ENCODE results near the gene ZFHX2. TPM values are rescaled to one million over a fixed set of nuclear protein-coding genes. Genes with fewer than 3 reads are reported as not detected.

The ZFHX2 gene
- polyA plus RNA-seq, 1 of the 3 experiments (the other 2 are of a cell fraction): 0.77 TPM

DNA sequence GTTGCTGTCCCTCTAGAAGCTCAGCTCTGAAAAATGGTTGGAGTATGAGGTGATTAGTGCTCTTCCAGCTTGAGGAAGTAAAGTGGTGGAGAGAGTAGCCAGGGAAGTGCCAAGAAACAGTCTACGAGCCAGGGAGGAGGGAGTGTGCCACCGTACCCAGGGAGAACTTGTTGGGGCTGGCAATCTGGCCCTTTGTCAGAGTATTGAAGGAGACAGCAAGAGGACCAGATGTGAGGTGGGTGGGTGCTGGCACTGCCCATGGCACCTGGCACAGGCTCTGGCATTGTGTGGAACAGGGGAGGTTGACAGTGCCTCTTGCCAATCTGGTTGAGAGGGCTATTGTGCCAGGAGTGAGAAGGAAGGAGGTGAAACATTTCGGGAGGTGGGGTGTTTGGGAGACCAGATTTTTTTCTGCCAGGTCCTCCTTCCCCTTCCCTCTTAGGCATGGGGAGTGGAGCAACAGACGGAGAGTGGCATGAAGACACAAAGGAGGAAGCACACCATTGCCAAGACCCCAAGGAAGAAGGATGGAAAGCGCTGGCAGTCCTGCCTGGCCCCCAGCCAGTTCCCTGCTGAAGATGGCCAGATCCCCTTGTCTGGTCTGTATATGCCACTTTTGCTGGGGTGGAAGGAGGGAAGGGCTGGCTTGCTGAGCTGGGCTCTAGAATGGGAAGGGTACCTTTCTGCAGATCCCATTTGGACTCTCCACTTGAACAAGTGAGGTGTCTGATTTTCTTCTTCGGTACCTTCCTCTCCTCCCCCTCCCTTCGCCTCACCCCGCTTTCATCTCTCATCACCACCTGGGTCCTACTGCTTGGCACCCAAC is 37.5 kb downstream of the ZFHX2 start:
- Histone ChIP-seq H3K9me2 (no peaks in the 10 kb centered on the region), H2AFZ (ENCODE audit: low read depth) (no peak overlapping the region), H3K4me1 (ENCODE audit: control insufficient read depth in 1 of 2, insufficient read depth in 2 of 2, low read depth in 1 of 2, low read length in 1 of 2) (peaks cover 0 to 34% of the 10 kb centered on the region in 2 experiments; a peak in 1 of 4 replicates), H3K79me2 (ENCODE audit: insufficient read depth) (no peaks in the 10 kb centered on the region), H3K36me3 (replicated peaks in 1 of 2; ENCODE audit: control insufficient read depth in 1 of 2, insufficient read depth in 2 of 2, low read length in 1 of 2) (no peaks in the 10 kb centered on the region), H4K20me1 (ENCODE audit: insufficient read depth) (no peaks in the 10 kb centered on the region), H3K27ac (ENCODE audit: low read depth in 2 of 2, low read length in 1 of 2) (peak overlapping the region in 1 of 2 experiments; percentile 7; a peak in 1 of 4 replicates), H3K27me3 (ENCODE audit: insufficient read depth) (no peaks in the 10 kb centered on the region), H3F3A (replicated peaks; ENCODE audit: insufficient read depth) (no peaks in the 10 kb centered on the region), H3K9me3 (no peaks in the 10 kb centered on the region), H3K4me2 (no peak overlapping the region), H3K9ac (no peak overlapping the region), H3K4me3 (ENCODE audit: low read depth in 2 of 2, low read length in 1 of 2) (no peak overlapping the region)
- ChIA-PET POLR2A (interaction anchor here (1.5 kb wide), 1 partner anchor 8 kb away, joined by 4 read pairs; no protein-coding TSS in a partner anchor), CTCF (interaction anchor here (1.0 to 3.6 kb wide), 8 partner anchors 9 to 46 kb away, joined by 3 to 14 read pairs (median 3); no protein-coding TSS in a partner anchor)
- TF ChIP-seq YY1 (IDR thresholded peaks at IDR 0.05; ENCODE audit: low read depth): no peak
- no peak for TF ChIP-seq MEF2A (IDR thresholded peaks at IDR 0.05; ENCODE audit: borderline replicate concordance, low read depth)
- no peak for TF ChIP-seq RFX5 (IDR thresholded peaks at IDR 0.05; ENCODE audit: low read length)
- TF ChIP-seq GABPA (IDR thresholded peaks at IDR 0.05; ENCODE audit: low read depth): no peak
- TF ChIP-seq, protein P1, sequence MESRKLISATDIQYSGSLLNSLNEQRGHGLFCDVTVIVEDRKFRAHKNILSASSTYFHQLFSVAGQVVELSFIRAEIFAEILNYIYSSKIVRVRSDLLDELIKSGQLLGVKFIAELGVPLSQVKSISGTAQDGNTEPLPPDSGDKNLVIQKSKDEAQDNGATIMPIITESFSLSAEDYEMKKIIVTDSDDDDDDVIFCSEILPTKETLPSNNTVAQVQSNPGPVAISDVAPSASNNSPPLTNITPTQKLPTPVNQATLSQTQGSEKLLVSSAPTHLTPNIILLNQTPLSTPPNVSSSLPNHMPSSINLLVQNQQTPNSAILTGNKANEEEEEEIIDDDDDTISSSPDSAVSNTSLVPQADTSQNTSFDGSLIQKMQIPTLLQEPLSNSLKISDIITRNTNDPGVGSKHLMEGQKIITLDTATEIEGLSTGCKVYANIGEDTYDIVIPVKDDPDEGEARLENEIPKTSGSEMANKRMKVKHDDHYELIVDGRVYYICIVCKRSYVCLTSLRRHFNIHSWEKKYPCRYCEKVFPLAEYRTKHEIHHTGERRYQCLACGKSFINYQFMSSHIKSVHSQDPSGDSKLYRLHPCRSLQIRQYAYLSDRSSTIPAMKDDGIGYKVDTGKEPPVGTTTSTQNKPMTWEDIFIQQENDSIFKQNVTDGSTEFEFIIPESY (IDR thresholded peaks at IDR 0.05; ENCODE audit: borderline replicate concordance, low read depth): no peak
- TF ChIP-seq TEAD4 (IDR thresholded peaks at IDR 0.05; ENCODE audit: borderline replicate concordance, insufficient read depth): no peak
- TF ChIP-seq, protein P2, sequence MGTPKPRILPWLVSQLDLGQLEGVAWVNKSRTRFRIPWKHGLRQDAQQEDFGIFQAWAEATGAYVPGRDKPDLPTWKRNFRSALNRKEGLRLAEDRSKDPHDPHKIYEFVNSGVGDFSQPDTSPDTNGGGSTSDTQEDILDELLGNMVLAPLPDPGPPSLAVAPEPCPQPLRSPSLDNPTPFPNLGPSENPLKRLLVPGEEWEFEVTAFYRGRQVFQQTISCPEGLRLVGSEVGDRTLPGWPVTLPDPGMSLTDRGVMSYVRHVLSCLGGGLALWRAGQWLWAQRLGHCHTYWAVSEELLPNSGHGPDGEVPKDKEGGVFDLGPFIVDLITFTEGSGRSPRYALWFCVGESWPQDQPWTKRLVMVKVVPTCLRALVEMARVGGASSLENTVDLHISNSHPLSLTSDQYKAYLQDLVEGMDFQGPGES (IDR thresholded peaks at IDR 0.05; ENCODE audit: low read depth, low read length): no peak
- TF ChIP-seq MXI1 (IDR thresholded peaks at IDR 0.05; ENCODE audit: low read depth, low read length): no peak
- TF ChIP-seq, protein P3, sequence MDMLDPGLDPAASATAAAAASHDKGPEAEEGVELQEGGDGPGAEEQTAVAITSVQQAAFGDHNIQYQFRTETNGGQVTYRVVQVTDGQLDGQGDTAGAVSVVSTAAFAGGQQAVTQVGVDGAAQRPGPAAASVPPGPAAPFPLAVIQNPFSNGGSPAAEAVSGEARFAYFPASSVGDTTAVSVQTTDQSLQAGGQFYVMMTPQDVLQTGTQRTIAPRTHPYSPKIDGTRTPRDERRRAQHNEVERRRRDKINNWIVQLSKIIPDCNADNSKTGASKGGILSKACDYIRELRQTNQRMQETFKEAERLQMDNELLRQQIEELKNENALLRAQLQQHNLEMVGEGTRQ (IDR thresholded peaks at IDR 0.05; ENCODE audit: borderline replicate concordance, low read depth, low read length): no peak
- TF ChIP-seq RXRA (IDR thresholded peaks at IDR 0.05; ENCODE audit: borderline replicate concordance, low read depth): no peak
- TF ChIP-seq NFIC (IDR thresholded peaks at IDR 0.05; ENCODE audit: borderline replicate concordance): no peak
- TF ChIP-seq EP300 (IDR thresholded peaks at IDR 0.05; ENCODE audit: borderline replicate concordance in 1 of 2, low read depth in 1 of 2, low read length in 1 of 2): no peak
- no peak for TF ChIP-seq RCOR1 (IDR thresholded peaks at IDR 0.05; ENCODE audit: low read length)
- TF ChIP-seq USF1 (IDR thresholded peaks at IDR 0.05; ENCODE audit: borderline replicate concordance, low read depth): no peak
- no peak for TF ChIP-seq TCF12 (IDR thresholded peaks at IDR 0.05)
- TF ChIP-seq NRF1 (IDR thresholded peaks at IDR 0.05; ENCODE audit: low read depth, low read length): no peak
- TF ChIP-seq FOSL2 (IDR thresholded peaks at IDR 0.05; ENCODE audit: borderline replicate concordance, low read depth): no peak
- no peak for TF ChIP-seq ELF1 (IDR thresholded peaks at IDR 0.05)
- no peak for DNase-seq
- 82% methylated on average over 8 of the region's 8 CpGs for WGBS (ENCODE audit: low lambda C conversion rate)

Measured in SK-N-SH (cell line).